Measurements from ENCODE around the gene PDGFC.
"Not testable (repeated sequence)": the region's sequence is repeated elsewhere in the genome, so short reads cannot be mapped to it uniquely, and the experiment has no call there.

Gene PDGFC

GRCh38 chr4:156901871-156902270, 69.7 kb downstream of the PDGFC start:
- peak; percentile 24 for DNase-seq (ENCODE audit: low read depth)

GRCh38 chr4:156898373-156899117, 73.1 kb downstream of the PDGFC start:
- no peak for DNase-seq (ENCODE audit: low read depth)

DNA sequence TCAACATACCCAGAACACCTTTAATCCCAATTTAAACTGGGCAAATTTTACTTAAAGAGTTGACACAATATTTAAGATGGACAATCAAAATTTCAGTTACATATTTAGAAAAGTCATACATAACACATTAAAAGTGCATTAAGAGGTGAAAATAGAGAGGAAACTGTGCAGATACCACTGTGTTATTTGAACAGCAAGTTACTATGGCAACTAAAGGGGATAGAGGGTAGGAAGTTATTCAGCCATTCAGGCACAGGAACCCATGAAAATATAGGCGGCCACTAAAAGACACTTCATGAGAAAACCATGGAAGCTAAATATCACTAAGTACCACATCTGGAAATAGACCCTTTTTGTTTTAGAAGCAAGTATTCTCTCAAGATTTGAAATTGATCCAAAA, 75.1 kb downstream of the PDGFC start:
- no peak for DNase-seq (ENCODE audit: low read depth)

GRCh38 chr4:156894234-156894633, 77.4 kb downstream of the PDGFC start:
- DNase-seq (ENCODE audit: low read depth) = no peak

DNA sequence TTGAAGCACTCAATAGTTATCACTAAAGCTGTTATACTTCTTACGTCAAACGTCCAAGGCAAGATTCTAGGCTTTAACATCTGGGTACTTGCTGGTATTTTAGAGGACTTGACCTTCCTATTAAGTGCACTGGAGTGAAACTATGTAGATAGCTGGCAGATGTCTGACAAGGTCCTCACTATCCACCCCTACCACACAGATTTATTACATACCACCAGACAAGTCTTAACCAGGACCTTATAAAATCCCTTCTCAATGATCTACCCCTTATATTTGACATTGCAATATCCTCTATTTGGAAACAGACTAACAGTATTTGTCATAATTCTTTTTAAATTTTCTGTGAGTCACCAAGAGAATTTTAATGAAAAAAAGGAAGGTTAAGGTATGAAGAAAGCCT, 78.8 kb downstream of the PDGFC start:
- DNase-seq (ENCODE audit: low read depth) = no peak

GRCh38 chr4:156889616-156890594, 81.7 kb downstream of the PDGFC start:
- DNase-seq (ENCODE audit: low read depth) = peak; percentile 74

- DNase-seq (ENCODE audit: low read depth) = peak; percentile 73
Observed at GRCh38 chr4:156888762-156889161, 82.8 kb downstream of the PDGFC start.

GRCh38 chr4:156886481-156886880, 85.1 kb downstream of the PDGFC start:
- DNase-seq (ENCODE audit: low read depth) = no peak

DNA sequence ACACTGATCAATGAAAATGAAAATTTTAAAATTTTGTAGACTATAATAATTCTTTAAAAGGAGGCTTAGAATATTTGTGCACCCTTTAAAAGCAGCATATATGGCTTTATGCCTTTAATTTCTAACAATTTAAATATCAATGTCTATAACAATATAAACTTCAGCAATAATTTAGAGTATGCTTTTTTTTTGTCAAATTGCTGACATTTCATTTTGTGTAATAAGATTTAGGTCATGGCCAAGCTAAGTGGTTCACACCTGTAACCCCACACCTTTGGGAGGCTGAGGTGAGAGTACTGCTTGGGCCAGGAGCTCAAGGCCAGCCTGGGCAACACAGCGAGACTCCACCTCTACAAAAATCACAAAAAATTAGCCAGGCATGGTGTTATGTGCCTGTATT, 86.2 kb downstream of the PDGFC start:
- no peak for DNase-seq (ENCODE audit: low read depth)

DNA sequence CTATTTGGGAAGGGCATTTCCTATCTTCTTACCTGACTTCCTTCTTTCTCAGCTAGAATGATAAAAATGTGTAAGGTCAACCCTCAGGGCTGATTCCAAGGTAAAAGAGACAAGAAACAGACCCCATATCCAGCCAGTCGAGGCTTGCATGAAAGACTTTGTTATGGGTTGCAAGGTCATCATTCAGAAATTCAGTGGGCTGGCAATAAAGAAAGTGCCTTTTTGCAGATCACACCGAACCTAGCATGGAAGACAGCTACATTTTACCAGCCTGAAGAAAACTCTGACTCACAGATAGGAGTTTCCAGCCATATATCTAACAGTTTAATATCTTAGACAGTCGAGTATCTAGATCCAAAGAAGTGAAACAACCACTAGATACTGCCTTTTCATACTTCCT, 87.4 kb downstream of the PDGFC start:
- no peak for DNase-seq (ENCODE audit: low read depth)

- no peak for DNase-seq (ENCODE audit: low read depth)
Observed at GRCh38 chr4:156875704-156876103, 95.9 kb downstream of the PDGFC start.

DNA sequence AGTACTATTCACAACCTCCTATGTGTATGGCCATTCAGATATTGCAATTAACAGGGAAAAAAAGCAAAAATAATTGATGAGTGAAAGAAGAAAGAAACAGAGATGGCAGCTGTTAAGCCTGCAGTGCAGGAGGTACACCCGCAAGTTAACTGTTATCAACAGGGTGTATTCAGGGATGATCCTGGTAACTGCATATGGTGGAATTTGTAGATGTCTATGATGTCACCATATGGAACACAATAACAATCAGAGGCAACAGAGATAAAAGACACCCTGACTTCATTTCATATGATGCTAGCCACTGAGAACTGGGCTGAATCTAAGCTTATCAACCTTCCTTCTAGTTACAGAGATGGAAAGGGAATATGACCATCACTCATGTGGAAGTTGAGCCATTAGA, 96.5 kb downstream of the PDGFC start:
- DNase-seq (ENCODE audit: low read depth) = no peak

GRCh38 chr4:156873799-156874198, 97.8 kb downstream of the PDGFC start:
- DNase-seq (ENCODE audit: low read depth) = no peak

- no peak for DNase-seq (ENCODE audit: low read depth)
Observed at GRCh38 chr4:156870861-156871260, 100.7 kb downstream of the PDGFC start.

GRCh38 chr4:156870131-156870530, 101.5 kb downstream of the PDGFC start:
- DNase-seq (ENCODE audit: low read depth) = peak; percentile 10

GRCh38 chr4:156866088-156866487, 105.5 kb downstream of the PDGFC start:
- not testable (repeated sequence) for DNase-seq (ENCODE audit: low read depth)

- DNase-seq (ENCODE audit: low read depth) = no peak
Observed at GRCh38 chr4:156865451-156865850, 106.1 kb downstream of the PDGFC start.

DNA sequence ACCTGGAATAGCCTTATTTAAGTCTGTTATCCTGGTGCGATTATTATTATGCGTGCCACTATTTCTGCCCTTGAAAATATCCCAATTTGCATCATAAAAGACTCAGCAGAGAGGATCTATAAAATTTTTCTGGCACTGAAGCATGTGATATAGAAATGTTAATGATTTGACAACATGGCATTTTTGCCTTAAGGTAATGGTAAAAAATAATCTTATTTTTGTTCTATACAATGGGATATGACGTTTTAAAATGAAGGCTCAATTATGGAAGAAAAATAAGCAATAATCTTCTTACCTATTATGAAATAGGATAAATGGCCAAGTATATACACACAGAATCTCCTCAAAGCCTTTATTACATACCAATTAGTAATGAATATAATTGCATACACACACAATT, 113.5 kb downstream of the PDGFC start:
- no peak for DNase-seq (ENCODE audit: low read depth)

- DNase-seq (ENCODE audit: low read depth) = no peak
Observed at GRCh38 chr4:156838761-156839160, 132.8 kb downstream of the PDGFC start.

- DNase-seq (ENCODE audit: low read depth) = no peak
Observed at GRCh38 chr4:156837625-156838345, 133.8 kb downstream of the PDGFC start.

DNA sequence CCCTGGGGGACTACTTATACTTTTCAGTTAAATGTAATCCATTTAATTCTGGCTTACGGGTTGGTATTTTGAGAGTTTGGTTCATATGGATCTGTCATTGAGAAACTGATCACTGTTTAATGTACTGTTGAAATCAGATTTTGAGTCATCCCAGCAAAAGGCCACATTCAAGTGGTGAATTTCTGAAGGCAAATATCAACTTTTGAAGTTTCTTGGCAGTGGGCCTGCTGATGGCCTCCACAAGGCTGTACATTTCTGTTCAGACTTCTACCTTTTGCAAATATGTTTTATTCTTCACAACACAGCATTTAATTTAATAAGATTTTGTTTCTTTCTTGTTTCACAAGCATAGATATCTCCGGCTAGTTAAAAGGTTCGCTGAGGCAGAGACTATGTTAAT, 138.7 kb downstream of the PDGFC start:
- no peak for DNase-seq (ENCODE audit: low read depth)

DNA sequence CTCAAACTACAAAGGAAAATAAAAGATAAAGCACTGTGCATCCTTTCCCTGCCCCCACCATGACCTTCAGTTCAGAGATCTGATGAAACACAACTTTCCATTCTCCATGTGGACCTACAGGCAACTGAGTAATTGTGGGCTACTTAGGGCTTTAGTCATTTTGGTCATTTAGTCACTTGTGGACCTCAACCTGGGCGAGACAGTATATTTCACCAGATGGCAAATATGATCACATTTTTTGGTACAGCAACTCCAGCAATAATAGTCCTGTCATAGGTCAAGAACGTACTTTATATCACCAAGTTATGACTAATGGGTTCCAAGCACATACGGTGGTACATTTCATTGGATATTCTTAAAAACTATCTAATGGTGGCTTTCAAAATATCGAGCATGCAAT, 141.2 kb downstream of the PDGFC start:
- peak; percentile 64 for DNase-seq (ENCODE audit: low read depth)

All from stromal cell of bone marrow (primary cell).